ENCODE measurements around the gene CARS1.

The CARS1 gene

GRCh38 chr11:3057069-3057963 is at the start of gene CARS1:
TSS of gene CARS1 (minus strand) at chr11:3057423. CDS start at chr11:3057367, 56 bp downstream.
- peak within 1 kb of the TSS; percentile 90 for H3K4me3 ChIP-seq (ENCODE audit: insufficient read depth, low read length, poor library complexity, severe bottlenecking)
- H3K27ac ChIP-seq (ENCODE audit: low read depth, low read length): peak within 1 kb of the TSS; percentile 51
- no peaks in the 10 kb centered on the region for H3K36me3 ChIP-seq (ENCODE audit: low read length)
- no peaks in the 10 kb centered on the region for H3K27me3 ChIP-seq (ENCODE audit: low read length)
- H3K79me2 ChIP-seq (ENCODE audit: insufficient read depth, low read length): peaks cover 44% of the 10 kb centered on the region
- H3K9me2 ChIP-seq (replicated peaks; ENCODE audit: insufficient read depth, low read length): no peaks in the 10 kb centered on the region
- H3K9ac ChIP-seq (ENCODE audit: low read length): peak within 1 kb of the TSS; percentile 86
- TF ChIP-seq CTCF (IDR thresholded peaks at IDR 0.05; ENCODE audit: insufficient read depth, low read length, poor library complexity, severe bottlenecking) (no peak), EZH2phosphoT487 (conservative IDR thresholded peaks at IDR 0.05; ENCODE audit: low read length) (no peak)
- no peaks in the 10 kb centered on the region for H3K9me3 ChIP-seq (ENCODE audit: insufficient read depth, low read length)
- no peaks in the 10 kb centered on the region for H3F3A ChIP-seq (ENCODE audit: insufficient read depth)
- peak within 1 kb of the TSS; percentile 89 for H2AFZ ChIP-seq (ENCODE audit: low read depth, low read length, severe bottlenecking)
- peak within 1 kb of the TSS; percentile 74 for H3K4me2 ChIP-seq (ENCODE audit: low read depth, low read length, poor library complexity, severe bottlenecking)
- H4K20me1 ChIP-seq (ENCODE audit: low read depth, low read length): no peaks in the 10 kb centered on the region

DNA sequence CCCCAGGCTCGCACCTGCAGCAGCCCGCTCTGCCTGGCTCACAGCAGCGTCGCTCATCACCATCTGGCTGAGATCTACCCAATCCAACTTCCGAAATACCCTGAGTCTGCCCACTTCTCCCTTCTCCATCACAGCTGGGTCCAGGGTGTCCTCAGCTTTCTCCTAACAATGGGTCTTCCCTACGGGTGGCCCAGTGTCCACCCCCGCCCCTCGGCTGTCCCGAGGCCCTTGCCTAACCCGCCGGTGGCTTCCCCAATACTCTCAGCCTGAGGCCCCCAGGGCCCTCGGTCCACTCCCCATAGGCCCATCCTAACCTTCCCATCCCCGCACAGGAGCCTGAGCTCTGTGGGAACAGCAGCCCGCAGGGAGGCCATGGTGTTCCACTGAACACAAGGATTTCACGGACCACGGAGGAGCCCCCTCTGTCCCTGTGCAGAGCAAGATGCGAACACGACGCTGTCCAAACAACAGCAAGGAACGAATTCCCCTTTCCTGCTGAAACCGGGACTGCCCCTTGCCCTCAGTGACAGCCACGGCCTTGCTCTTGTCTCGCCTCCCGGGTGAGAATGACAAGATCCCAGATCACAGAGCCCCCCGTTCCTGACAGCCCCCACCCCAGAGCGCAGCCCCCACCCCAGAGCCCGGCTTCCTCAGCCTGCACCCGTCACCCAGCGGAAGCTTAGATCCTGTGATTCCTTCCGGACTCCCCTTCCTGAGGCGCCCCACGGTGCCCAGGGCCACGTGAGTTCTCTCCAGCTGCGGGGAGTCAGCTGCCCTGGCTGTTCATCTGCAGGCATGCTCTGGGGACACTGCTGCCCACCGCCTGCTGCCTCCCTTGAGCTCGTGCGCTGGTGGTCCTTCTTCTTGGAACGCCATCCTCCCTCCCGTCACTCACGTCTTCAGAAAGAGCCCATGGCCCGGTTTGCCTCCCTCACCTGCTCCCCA is 48.8 kb upstream of the CARS1 start:
- no peaks in the 10 kb centered on the region for H3K36me3 ChIP-seq (ENCODE audit: low read length)
- no peaks in the 10 kb centered on the region for H3K9me2 ChIP-seq (replicated peaks; ENCODE audit: insufficient read depth, low read length)
- no peak for TF ChIP-seq EZH2phosphoT487 (conservative IDR thresholded peaks at IDR 0.05; ENCODE audit: low read length)
- TF ChIP-seq CTCF (IDR thresholded peaks at IDR 0.05; ENCODE audit: insufficient read depth, low read length, poor library complexity, severe bottlenecking): no peak
- no peaks in the 10 kb centered on the region for H4K20me1 ChIP-seq (ENCODE audit: low read depth, low read length)
- no peaks in the 10 kb centered on the region for H3K27me3 ChIP-seq (ENCODE audit: low read length)
- no peak overlapping the region for H3K27ac ChIP-seq (ENCODE audit: low read depth, low read length)
- no peaks in the 10 kb centered on the region for H3K79me2 ChIP-seq (ENCODE audit: insufficient read depth, low read length)
- H3K9me3 ChIP-seq (ENCODE audit: insufficient read depth, low read length): no peaks in the 10 kb centered on the region
- H3F3A ChIP-seq (ENCODE audit: insufficient read depth): no peaks in the 10 kb centered on the region
- H2AFZ ChIP-seq (ENCODE audit: low read depth, low read length, severe bottlenecking): no peak overlapping the region
- no peak overlapping the region for H3K9ac ChIP-seq (ENCODE audit: low read length)
- no peak overlapping the region for H3K4me2 ChIP-seq (ENCODE audit: low read depth, low read length, poor library complexity, severe bottlenecking)
- no peak overlapping the region for H3K4me3 ChIP-seq (ENCODE audit: insufficient read depth, low read length, poor library complexity, severe bottlenecking)

- TF ChIP-seq CTCF (IDR thresholded peaks at IDR 0.05; ENCODE audit: insufficient read depth, low read length, poor library complexity, severe bottlenecking) (no peak), EZH2phosphoT487 (conservative IDR thresholded peaks at IDR 0.05; ENCODE audit: low read length) (no peak)
- Histone ChIP-seq H4K20me1 (ENCODE audit: low read depth, low read length) (no peaks in the 10 kb centered on the region), H3K9me3 (ENCODE audit: insufficient read depth, low read length) (no peaks in the 10 kb centered on the region), H3K36me3 (ENCODE audit: low read length) (no peaks in the 10 kb centered on the region), H3K9me2 (replicated peaks; ENCODE audit: insufficient read depth, low read length) (no peaks in the 10 kb centered on the region), H3F3A (ENCODE audit: insufficient read depth) (no peaks in the 10 kb centered on the region), H3K4me3 (ENCODE audit: insufficient read depth, low read length, poor library complexity, severe bottlenecking) (no peak overlapping the region), H2AFZ (ENCODE audit: low read depth, low read length, severe bottlenecking) (no peak overlapping the region), H3K9ac (ENCODE audit: low read length) (no peak overlapping the region), H3K27ac (ENCODE audit: low read depth, low read length) (no peak overlapping the region), H3K79me2 (ENCODE audit: insufficient read depth, low read length) (no peaks in the 10 kb centered on the region), H3K27me3 (ENCODE audit: low read length) (no peaks in the 10 kb centered on the region), H3K4me2 (ENCODE audit: low read depth, low read length, poor library complexity, severe bottlenecking) (no peak overlapping the region)
Measured at GRCh38 chr11:3104961-3105790, 48.0 kb upstream of the CARS1 start.
